Keratinocyte (primary cell): ENCODE measurements around the gene PAK3. TPM values are rescaled to one million over a fixed set of nuclear protein-coding genes. Genes with fewer than 3 reads are reported as not detected.

Experiments
- DNase-seq: peaks from one replicate; pipeline ENCODE4 v3.0.0-alpha.2; 2011; ENCODE audit warnings: low read depth, missing footprints, low spot score
- FAIRE-seq: peaks from 2 replicates; lab custom pipeline; 2011; peaks lifted over from hg19 to GRCh38; lab: Jason Lieb, UNC
- H2AFZ ChIP-seq: 2 replicates; pipeline ENCODE4 v1.6.0; 2012; ENCODE audit warnings: low read length, control low read depth, inconsistent platforms; ENCODE audit not compliant: control insufficient read depth
- H3K27ac ChIP-seq: 2 replicates; pipeline ENCODE4 v1.5.1; 2011; ENCODE audit warnings: low read length; ENCODE audit not compliant: control insufficient read depth, insufficient read depth
- H3K27me3 ChIP-seq: 3 replicates; pipeline ENCODE4 v1.6.0; 2011; ENCODE audit warnings: low read length; ENCODE audit not compliant: control insufficient read depth, insufficient read depth; ENCODE audit errors: extremely low read depth
- H3K36me3 ChIP-seq, 2 experiments: 2 replicates in 1 of 2; 3 replicates in 1 of 2; pipeline ENCODE4 v1.5.1; 2011; ENCODE audit warnings: low read length in 2 of 2, mild to moderate bottlenecking in 1 of 2; ENCODE audit not compliant: control insufficient read depth in 2 of 2, insufficient read depth in 2 of 2; ENCODE audit errors: extremely low read depth in 1 of 2
- H3K4me1 ChIP-seq: 3 replicates; pipeline ENCODE4 v1.5.1; 2011; ENCODE audit warnings: low read length; ENCODE audit not compliant: control insufficient read depth, insufficient read depth; ENCODE audit errors: extremely low read depth
- H3K4me2 ChIP-seq: 3 replicates; pipeline ENCODE4 v1.6.0; 2011; ENCODE audit warnings: low read depth, low read length; ENCODE audit not compliant: control insufficient read depth, insufficient read depth; ENCODE audit errors: extremely low read depth
- H3K4me3 ChIP-seq, 3 experiments: fragments of 200-600 bp in 1 of 3; sonication (generic) in 1 of 3; 2 replicates in 2 of 3; 3 replicates in 1 of 3; pipeline ENCODE4 v1.5.1; 2011 to 2016; ENCODE audit warnings: low read length in 3 of 3, mild to moderate bottlenecking in 3 of 3, control low read depth in 2 of 3, inconsistent platforms in 1 of 3, low read depth in 1 of 3, mixed read lengths in 1 of 3, mixed run types in 1 of 3, moderate library complexity in 1 of 3; ENCODE audit not compliant: control insufficient read depth in 2 of 3, insufficient read depth in 2 of 3; ENCODE audit errors: extremely low read depth in 1 of 3
- H3K79me2 ChIP-seq: 2 replicates; pipeline ENCODE4 v1.6.0; 2012; ENCODE audit warnings: low read length; ENCODE audit not compliant: control insufficient read depth, insufficient read depth
- H3K9ac ChIP-seq: 3 replicates; pipeline ENCODE4 v1.6.0; 2011; ENCODE audit warnings: low read length; ENCODE audit not compliant: control insufficient read depth, insufficient read depth; ENCODE audit errors: extremely low read depth
- H3K9me1 ChIP-seq: 3 replicates; pipeline ENCODE4 v1.6.0; 2011; ENCODE audit warnings: low read length; ENCODE audit not compliant: control insufficient read depth, insufficient read depth; ENCODE audit errors: extremely low read depth
- H3K9me3 ChIP-seq: 2 replicates; pipeline ENCODE4 v1.5.1; 2012; ENCODE audit warnings: low read depth, low read length; ENCODE audit not compliant: control insufficient read depth
- H4K20me1 ChIP-seq: 3 replicates; pipeline ENCODE4 v1.6.0; 2011; ENCODE audit warnings: low read length; ENCODE audit not compliant: control insufficient read depth, insufficient read depth; ENCODE audit errors: extremely low read depth
- CTCF ChIP-seq, 3 experiments: IDR thresholded peaks in 1 of 3; conservative IDR thresholded peaks in 1 of 3; optimal IDR thresholded peaks in 1 of 3; 2 replicates in 2 of 3; 3 replicates in 1 of 3; pipeline versions ENCODE3 to v1.5.1; 2011; ENCODE audit warnings: low read length in 3 of 3, mild to moderate bottlenecking in 3 of 3, moderate library complexity in 2 of 3, control low read depth in 1 of 3, inconsistent platforms in 1 of 3; ENCODE audit not compliant: insufficient read depth in 2 of 3; ENCODE audit errors: extremely low read depth in 1 of 3
- EZH2 ChIP-seq: IDR thresholded peaks from one replicate; pipeline ENCODE4 v1.6.1; 2012; ENCODE audit warnings: inconsistent platforms, mild to moderate bottlenecking, low read length, moderate library complexity
- dilution Hi-C: fragments of 300-500 bp; cut with MboI; formaldehyde crosslinking; loops from one replicate; pipeline ENCODE4 v1.7.0; 2020; ENCODE audit warnings: low sequenced_read_pairs; ENCODE audit not compliant: extremely low pct_ligation_motif_present
- polyA plus RNA-seq, 5 experiments: library from polyadenylated mRNA; depleted of rRNA in 3 of 5; stranded (reverse) in 3 of 5; stranded (forward) in 1 of 5; unstranded in 1 of 5; fragments of >200 nt; gene quantifications; 1 replicate in 1 of 5; 2 replicates in 3 of 5; 3 replicates in 1 of 5; pipeline versions ENCODE4 v1.2.1 to v1.2.3, GENCODE V29; 2011 to 2012; ENCODE audit warnings: missing spikeins in 2 of 5, low read depth in 1 of 5, low replicate concordance in 1 of 5

Gene PAK3
- polyA plus RNA-seq, 1 donor (not counting 4 experiments of a cell fraction or from before 2014, with no cell fraction given), result 0.34 TPM

GRCh38 chrX:111262086-111262485 lies 166.1 kb downstream of the PAK3 start:
- FAIRE-seq (no peak), DNase-seq (no peak)
- peaks cover 10% of the 10 kb centered on the region for H3K27me3 ChIP-seq
- no peak overlapping the region for H3K9ac ChIP-seq
- no peaks in the 10 kb centered on the region for H3K9me3 ChIP-seq
- no peak overlapping the region for H3K27ac ChIP-seq
- no peak overlapping the region for H3K4me3 ChIP-seq
- H3K79me2 ChIP-seq, result no peaks in the 10 kb centered on the region
- TF ChIP-seq CTCF (optimal IDR thresholded peaks at IDR 0.05 in 1 of 3, IDR thresholded peaks at IDR 0.05 in 1 of 3, conservative IDR thresholded peaks at IDR 0.05 in 1 of 3; ENCODE audit: extremely low read depth in 1 of 3, insufficient read depth in 2 of 3, low read length in 3 of 3) (no peak), EZH2 (no peak)
- dilution Hi-C loops, result no loop called here
- H3K9me1 ChIP-seq, result no peaks in the 10 kb centered on the region
- no peaks in the 10 kb centered on the region for H3K4me1 ChIP-seq
- no peak overlapping the region for H2AFZ ChIP-seq
- H3K36me3 ChIP-seq, result no peaks in the 10 kb centered on the region
- no peaks in the 10 kb centered on the region for H4K20me1 ChIP-seq
- H3K4me2 ChIP-seq, result no peak overlapping the region

GRCh38 chrX:111264385-111264784 lies 168.4 kb downstream of the PAK3 start:
- Histone ChIP-seq H3K36me3 (no peaks in the 10 kb centered on the region), H3K27ac (no peak overlapping the region), H3K27me3 (peaks cover 10% of the 10 kb centered on the region), H3K4me3 (no peak overlapping the region), H4K20me1 (no peaks in the 10 kb centered on the region), H3K9me1 (no peaks in the 10 kb centered on the region), H3K4me2 (no peak overlapping the region), H2AFZ (no peak overlapping the region), H3K9me3 (no peaks in the 10 kb centered on the region), H3K9ac (no peak overlapping the region), H3K79me2 (no peaks in the 10 kb centered on the region), H3K4me1 (no peaks in the 10 kb centered on the region)
- dilution Hi-C loops, result no loop called here
- DNase-seq, result no peak
- TF ChIP-seq CTCF (optimal IDR thresholded peaks at IDR 0.05 in 1 of 3, IDR thresholded peaks at IDR 0.05 in 1 of 3, conservative IDR thresholded peaks at IDR 0.05 in 1 of 3; ENCODE audit: extremely low read depth in 1 of 3, insufficient read depth in 2 of 3, low read length in 3 of 3), result no peak
- FAIRE-seq, result no peak
